ENCODE measurements around the gene SRGAP1. TPM values are rescaled to one million over a fixed set of nuclear protein-coding genes. Genes with fewer than 3 reads are reported as not detected.

The SRGAP1 gene
- total RNA-seq, 1 donor from 2014 or later, result 3.0 TPM

DNA sequence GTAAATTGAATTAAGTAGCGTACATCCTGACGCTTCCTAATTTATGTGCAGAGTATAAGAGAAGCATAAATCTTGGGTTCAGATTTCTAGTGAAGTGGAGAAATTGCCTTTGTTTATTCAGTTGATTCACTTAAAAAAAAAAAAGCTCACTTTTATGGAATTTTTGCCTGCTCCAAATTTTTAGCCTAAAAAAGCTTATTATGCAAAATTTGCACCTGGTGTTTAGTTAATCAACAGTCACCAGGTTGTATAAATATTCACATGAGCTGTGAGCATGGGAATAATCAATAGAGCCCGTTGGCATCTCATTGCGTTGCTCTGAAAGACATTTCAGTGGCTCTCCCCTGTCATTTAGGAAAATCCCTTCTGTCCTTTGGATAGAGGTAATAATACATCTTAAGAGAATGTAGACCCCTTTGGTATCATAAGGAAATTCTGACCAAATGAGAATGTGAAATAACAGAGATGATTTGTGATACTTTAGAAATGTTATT lies 132.4 kb downstream of the SRGAP1 start:
- H3K27me3 Mint-ChIP-seq (ENCODE audit: insufficient read depth, low read depth), result no peaks in the 10 kb centered on the region

DNA sequence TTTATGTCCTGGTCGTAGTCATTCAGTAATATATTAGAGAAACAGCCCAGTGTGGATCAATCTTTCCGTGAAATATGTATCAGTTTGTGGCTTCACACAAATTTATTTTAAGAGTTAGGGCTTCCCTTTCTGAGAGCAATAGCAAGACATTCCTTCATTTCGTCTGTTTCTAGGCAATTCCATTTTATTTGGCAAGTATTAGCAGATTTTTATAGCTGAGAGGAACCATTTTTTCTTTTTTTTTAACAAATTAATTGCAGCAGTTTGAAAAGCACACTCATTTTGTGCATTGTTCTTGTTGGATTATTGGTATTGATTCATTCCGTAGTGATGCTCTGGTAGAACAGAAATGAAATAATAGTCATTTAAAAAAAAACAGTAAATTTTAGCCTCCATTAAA lies 132.9 kb downstream of the SRGAP1 start:
- Mint-ChIP-seq H3K9me3 (no peaks in the 10 kb centered on the region), H3K27me3 (ENCODE audit: insufficient read depth, low read depth) (no peaks in the 10 kb centered on the region), H3K27ac (no peak overlapping the region), H3K36me3 (peaks cover 4% of the 10 kb centered on the region), H3K4me3 (no peak overlapping the region), H3K4me1 (no peaks in the 10 kb centered on the region)
- H3K36me3 ChIP-seq, result no peaks in the 10 kb centered on the region
- H3K9me3 ChIP-seq (ENCODE audit: low read depth), result no peaks in the 10 kb centered on the region
- no peak overlapping the region for H2AFZ ChIP-seq (replicated peaks)
- H4K20me1 ChIP-seq (ENCODE audit: low read depth), result no peaks in the 10 kb centered on the region
- H3K4me1 ChIP-seq, result no peaks in the 10 kb centered on the region
- H3K4me3 ChIP-seq, result no peak overlapping the region
- no peaks in the 10 kb centered on the region for H3K79me2 ChIP-seq (ENCODE audit: low read depth)
- no peak overlapping the region for H3K4me2 ChIP-seq
- TF ChIP-seq EZH2phosphoT487 (IDR thresholded peaks at IDR 0.05) (no peak), CTCF (IDR thresholded peaks at IDR 0.05) (no peak), EZH2 (IDR thresholded peaks at IDR 0.05) (no peak)
- no peaks in the 10 kb centered on the region for H3K27me3 ChIP-seq
- H3K27ac ChIP-seq, result no peak overlapping the region
- no peaks in the 10 kb centered on the region for H3F3A ChIP-seq (ENCODE audit: low read depth)
- DNase-seq (ENCODE audit: low spot score), result no peak
- no peak overlapping the region for H3K9ac ChIP-seq

More for the DNA sequence above, 132.4 kb downstream of the SRGAP1 start:
- Histone ChIP-seq H4K20me1 (ENCODE audit: low read depth) (no peaks in the 10 kb centered on the region), H3K27ac (no peak overlapping the region), H3K9me3 (ENCODE audit: low read depth) (no peaks in the 10 kb centered on the region), H2AFZ (replicated peaks) (no peak overlapping the region), H3K9ac (no peak overlapping the region), H3K4me3 (no peak overlapping the region), H3K79me2 (ENCODE audit: low read depth) (no peaks in the 10 kb centered on the region), H3K4me2 (no peak overlapping the region), H3K36me3 (no peaks in the 10 kb centered on the region), H3K4me1 (no peaks in the 10 kb centered on the region), H3F3A (ENCODE audit: low read depth) (no peaks in the 10 kb centered on the region), H3K27me3 (no peaks in the 10 kb centered on the region)
- Mint-ChIP-seq H3K27ac (no peak overlapping the region), H3K4me3 (no peak overlapping the region), H3K36me3 (peaks cover 4% of the 10 kb centered on the region), H3K4me1 (no peaks in the 10 kb centered on the region), H3K9me3 (no peaks in the 10 kb centered on the region)
- TF ChIP-seq EZH2 (IDR thresholded peaks at IDR 0.05) (no peak), EZH2phosphoT487 (IDR thresholded peaks at IDR 0.05) (no peak), CTCF (IDR thresholded peaks at IDR 0.05) (no peak)
- no peak for DNase-seq (ENCODE audit: low spot score)

GRCh38 chr12:63978519-63978918 lies 134.0 kb downstream of the SRGAP1 start:
- no peaks in the 10 kb centered on the region for H4K20me1 ChIP-seq (ENCODE audit: low read depth)
- H3K27ac Mint-ChIP-seq, result no peak overlapping the region
- TF ChIP-seq CTCF (IDR thresholded peaks at IDR 0.05), result no peak
- TF ChIP-seq EZH2 (IDR thresholded peaks at IDR 0.05), result no peak
- TF ChIP-seq EZH2phosphoT487 (IDR thresholded peaks at IDR 0.05), result no peak
- no peaks in the 10 kb centered on the region for H3K4me1 ChIP-seq
- H3K4me3 ChIP-seq, result no peak overlapping the region
- peaks cover 3% of the 10 kb centered on the region for H3K4me1 Mint-ChIP-seq
- no peaks in the 10 kb centered on the region for H3K27me3 Mint-ChIP-seq (ENCODE audit: insufficient read depth, low read depth)
- no peaks in the 10 kb centered on the region for H3K27me3 ChIP-seq
- H2AFZ ChIP-seq (replicated peaks), result no peak overlapping the region
- H3K9me3 Mint-ChIP-seq, result no peaks in the 10 kb centered on the region
- no peaks in the 10 kb centered on the region for H3K9me3 ChIP-seq (ENCODE audit: low read depth)
- no peak overlapping the region for H3K4me2 ChIP-seq
- no peak overlapping the region for H3K27ac ChIP-seq
- no peak for DNase-seq (ENCODE audit: low spot score)
- H3F3A ChIP-seq (ENCODE audit: low read depth), result no peaks in the 10 kb centered on the region
- no peaks in the 10 kb centered on the region for H3K79me2 ChIP-seq (ENCODE audit: low read depth)
- H3K36me3 ChIP-seq, result no peaks in the 10 kb centered on the region
- no peak overlapping the region for H3K4me3 Mint-ChIP-seq
- H3K36me3 Mint-ChIP-seq, result peaks cover 4% of the 10 kb centered on the region
- no peak overlapping the region for H3K9ac ChIP-seq
